Choroid plexus epithelial cell (primary cell): Measurements from ENCODE around the gene RALGAPA1.

Experiments used
- DNase-seq: peaks from one replicate; pipeline ENCODE4 v3.0.0-alpha.2; 2010; ENCODE audit warnings: low read depth
- H3K4me3 ChIP-seq: 2 replicates; pipeline ENCODE4 v1.5.1; 2011; ENCODE audit warnings: low read depth, mild to moderate bottlenecking, control low read depth, low read length, moderate library complexity
- TF ChIP-seq, protein P1 (sequence below): conservative IDR thresholded peaks from 2 replicates; pipeline ENCODE4 v1.5.1; 2011; ENCODE audit warnings: low read depth, mild to moderate bottlenecking, control low read depth, inconsistent platforms, low read length, moderate library complexity

Gene RALGAPA1

GRCh38 chr14:35758523-35759129 is 50.5 kb downstream of the RALGAPA1 start:
- TF ChIP-seq, protein P1, sequence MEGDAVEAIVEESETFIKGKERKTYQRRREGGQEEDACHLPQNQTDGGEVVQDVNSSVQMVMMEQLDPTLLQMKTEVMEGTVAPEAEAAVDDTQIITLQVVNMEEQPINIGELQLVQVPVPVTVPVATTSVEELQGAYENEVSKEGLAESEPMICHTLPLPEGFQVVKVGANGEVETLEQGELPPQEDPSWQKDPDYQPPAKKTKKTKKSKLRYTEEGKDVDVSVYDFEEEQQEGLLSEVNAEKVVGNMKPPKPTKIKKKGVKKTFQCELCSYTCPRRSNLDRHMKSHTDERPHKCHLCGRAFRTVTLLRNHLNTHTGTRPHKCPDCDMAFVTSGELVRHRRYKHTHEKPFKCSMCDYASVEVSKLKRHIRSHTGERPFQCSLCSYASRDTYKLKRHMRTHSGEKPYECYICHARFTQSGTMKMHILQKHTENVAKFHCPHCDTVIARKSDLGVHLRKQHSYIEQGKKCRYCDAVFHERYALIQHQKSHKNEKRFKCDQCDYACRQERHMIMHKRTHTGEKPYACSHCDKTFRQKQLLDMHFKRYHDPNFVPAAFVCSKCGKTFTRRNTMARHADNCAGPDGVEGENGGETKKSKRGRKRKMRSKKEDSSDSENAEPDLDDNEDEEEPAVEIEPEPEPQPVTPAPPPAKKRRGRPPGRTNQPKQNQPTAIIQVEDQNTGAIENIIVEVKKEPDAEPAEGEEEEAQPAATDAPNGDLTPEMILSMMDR, result no peak
- DNase-seq, result no peak
- H3K4me3 ChIP-seq, result no peak overlapping the region

GRCh38 chr14:35754671-35755070 is 54.4 kb downstream of the RALGAPA1 start:
- TF ChIP-seq, protein P1, result no peak
- DNase-seq, result no peak
- no peak overlapping the region for H3K4me3 ChIP-seq

GRCh38 chr14:35752380-35752779 is 56.7 kb downstream of the RALGAPA1 start:
- TF ChIP-seq, protein P1, result no peak
- H3K4me3 ChIP-seq, result no peak overlapping the region
- no peak for DNase-seq

DNA sequence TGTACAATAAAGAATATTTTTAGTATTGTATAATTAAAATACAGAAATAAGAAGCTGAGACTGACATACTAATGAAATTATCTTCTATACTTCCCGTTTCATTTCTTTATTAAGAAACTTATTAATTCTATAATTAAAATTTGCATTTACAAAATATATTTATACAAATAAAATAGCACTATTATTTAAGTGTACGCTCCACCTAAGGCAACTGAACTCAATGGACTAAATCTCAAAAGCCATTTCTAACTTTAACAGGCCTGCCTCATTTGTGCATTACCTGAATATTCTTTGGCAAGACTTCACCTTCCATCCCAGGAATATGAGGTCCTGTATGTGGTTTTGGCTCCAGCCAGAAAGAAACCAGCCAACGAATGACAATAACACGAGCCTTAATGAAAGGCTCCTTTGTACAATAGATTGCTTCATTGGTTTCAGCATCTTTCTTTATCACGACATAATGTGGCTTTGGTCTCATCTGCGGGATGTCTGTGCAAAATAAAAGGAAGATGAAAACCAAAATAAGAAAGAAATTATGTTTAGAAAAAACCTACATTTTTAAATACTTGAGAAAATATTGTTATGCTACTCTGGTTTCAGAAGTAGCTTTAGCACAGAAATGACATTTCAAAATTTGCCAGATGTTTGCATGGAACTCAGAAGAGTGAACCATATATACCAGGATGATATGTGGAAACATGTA is 58.7 kb downstream of the RALGAPA1 start:
- TF ChIP-seq, protein P1, result no peak
- no peak for DNase-seq
- H3K4me3 ChIP-seq, result no peak overlapping the region

DNA sequence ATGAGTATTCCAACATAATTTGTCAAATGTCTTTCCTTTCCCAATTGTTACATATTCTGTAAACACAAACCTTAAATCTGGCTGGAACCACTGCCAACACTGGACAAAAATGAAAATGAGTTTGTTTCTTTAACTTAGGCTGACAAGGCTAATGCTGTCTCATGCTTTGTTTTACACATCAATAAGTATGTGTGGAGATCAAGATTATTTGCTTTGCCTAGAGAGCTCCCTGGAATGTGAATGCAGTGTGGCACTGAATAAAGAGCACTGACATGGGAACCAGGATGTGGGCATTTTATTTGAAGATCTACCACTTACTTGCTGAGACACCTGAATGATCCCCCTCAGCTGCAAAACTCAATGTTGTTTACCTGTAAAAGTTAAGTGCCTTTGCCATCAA is 61.7 kb downstream of the RALGAPA1 start:
- TF ChIP-seq, protein P1, result no peak
- no peak overlapping the region for H3K4me3 ChIP-seq
- DNase-seq, result no peak

GRCh38 chr14:35742442-35742841 is 66.7 kb downstream of the RALGAPA1 start:
- TF ChIP-seq, protein P1, result no peak
- H3K4me3 ChIP-seq, result no peak overlapping the region
- DNase-seq, result no peak

- H3K4me3 ChIP-seq, result no peak overlapping the region
- TF ChIP-seq, protein P1, result no peak
- DNase-seq, result no peak
Measured at GRCh38 chr14:35742032-35742371, 67.1 kb downstream of the RALGAPA1 start.
